PFSK-1 (cell line): ENCODE data around the gene TAF11L11.

Experiments used
- POLR2AphosphoS5 ChIP-seq: IDR thresholded peaks from 2 replicates; pipeline ENCODE4 v1.6.1; 2012; ENCODE audit warnings: low read depth, mild to moderate bottlenecking, control low read depth, low read length, moderate library complexity
- SIN3A ChIP-seq: IDR thresholded peaks from 2 replicates; pipeline ENCODE4 v1.6.1; 2012; ENCODE audit warnings: mild to moderate bottlenecking, low read length, moderate library complexity, borderline replicate concordance; ENCODE audit not compliant: insufficient read depth
- TF ChIP-seq, protein P1 (sequence below), 2 experiments: IDR thresholded peaks; 2 replicates each; pipeline versions ENCODE4 v1.6.1 to v1.8.0; 2011 to 2012; ENCODE audit warnings: low read depth in 2 of 2, low read length in 2 of 2, control low read depth in 1 of 2, inconsistent platforms in 1 of 2, mild to moderate bottlenecking in 1 of 2, moderate library complexity in 1 of 2; ENCODE audit not compliant: insufficient read depth in 1 of 2

DNA sequence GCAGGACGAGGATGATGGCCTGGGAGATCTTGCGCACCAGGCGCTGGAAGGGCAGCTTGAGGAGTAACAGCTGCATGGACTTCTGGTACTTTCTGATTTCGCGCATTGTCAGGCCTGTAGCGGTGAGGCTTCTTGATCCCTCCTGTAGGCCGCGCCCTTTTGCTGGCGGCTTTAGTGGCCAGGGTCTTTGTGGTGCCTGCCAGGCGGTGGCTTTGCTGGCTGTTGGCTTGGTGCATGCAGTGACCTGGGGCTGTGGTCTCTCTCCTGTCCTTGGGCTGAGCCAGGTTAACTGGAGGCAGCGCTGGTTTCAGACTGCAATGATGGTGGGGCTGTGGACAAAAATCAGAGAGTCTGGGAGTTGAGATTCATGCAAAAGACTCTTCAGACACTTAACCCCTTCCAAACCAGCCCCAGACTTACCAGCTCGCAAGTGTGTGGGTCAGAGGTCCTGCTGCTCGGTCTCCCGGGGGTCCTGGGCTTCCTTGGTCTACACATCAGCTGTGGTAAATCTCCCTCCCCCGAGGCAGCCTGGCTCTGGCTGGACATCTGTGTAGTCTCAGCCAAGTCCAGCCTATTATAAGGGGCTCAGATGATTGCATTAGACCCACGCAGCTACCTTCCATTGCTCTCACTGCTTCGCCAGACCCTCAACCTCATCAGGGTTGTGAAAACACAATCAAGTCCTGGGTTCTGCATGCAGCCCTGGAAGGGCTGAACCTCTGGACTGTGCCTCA, 11.1 kb downstream of the TAF11L11 start:
- TF ChIP-seq, protein P1, sequence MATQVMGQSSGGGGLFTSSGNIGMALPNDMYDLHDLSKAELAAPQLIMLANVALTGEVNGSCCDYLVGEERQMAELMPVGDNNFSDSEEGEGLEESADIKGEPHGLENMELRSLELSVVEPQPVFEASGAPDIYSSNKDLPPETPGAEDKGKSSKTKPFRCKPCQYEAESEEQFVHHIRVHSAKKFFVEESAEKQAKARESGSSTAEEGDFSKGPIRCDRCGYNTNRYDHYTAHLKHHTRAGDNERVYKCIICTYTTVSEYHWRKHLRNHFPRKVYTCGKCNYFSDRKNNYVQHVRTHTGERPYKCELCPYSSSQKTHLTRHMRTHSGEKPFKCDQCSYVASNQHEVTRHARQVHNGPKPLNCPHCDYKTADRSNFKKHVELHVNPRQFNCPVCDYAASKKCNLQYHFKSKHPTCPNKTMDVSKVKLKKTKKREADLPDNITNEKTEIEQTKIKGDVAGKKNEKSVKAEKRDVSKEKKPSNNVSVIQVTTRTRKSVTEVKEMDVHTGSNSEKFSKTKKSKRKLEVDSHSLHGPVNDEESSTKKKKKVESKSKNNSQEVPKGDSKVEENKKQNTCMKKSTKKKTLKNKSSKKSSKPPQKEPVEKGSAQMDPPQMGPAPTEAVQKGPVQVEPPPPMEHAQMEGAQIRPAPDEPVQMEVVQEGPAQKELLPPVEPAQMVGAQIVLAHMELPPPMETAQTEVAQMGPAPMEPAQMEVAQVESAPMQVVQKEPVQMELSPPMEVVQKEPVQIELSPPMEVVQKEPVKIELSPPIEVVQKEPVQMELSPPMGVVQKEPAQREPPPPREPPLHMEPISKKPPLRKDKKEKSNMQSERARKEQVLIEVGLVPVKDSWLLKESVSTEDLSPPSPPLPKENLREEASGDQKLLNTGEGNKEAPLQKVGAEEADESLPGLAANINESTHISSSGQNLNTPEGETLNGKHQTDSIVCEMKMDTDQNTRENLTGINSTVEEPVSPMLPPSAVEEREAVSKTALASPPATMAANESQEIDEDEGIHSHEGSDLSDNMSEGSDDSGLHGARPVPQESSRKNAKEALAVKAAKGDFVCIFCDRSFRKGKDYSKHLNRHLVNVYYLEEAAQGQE (IDR thresholded peaks at IDR 0.05; ENCODE audit: insufficient read depth in 1 of 2, low read depth in 2 of 2, low read length in 2 of 2) = no peak
- TF ChIP-seq POLR2AphosphoS5 (no peak), SIN3A (no peak)
